K562 (cell line): ENCODE results near the gene PIGC. TPM values are rescaled to one million over a fixed set of nuclear protein-coding genes. Genes with fewer than 3 reads are reported as not detected.

Source experiments
- ATAC-seq: fragments of 200-7000 bp; cut with Tn5 transposase; 3 replicates; pipeline ENCODE4 v1.9.1; 2020; ENCODE audit warnings: moderate library complexity
- BruUV-seq: library from RNA; stranded (reverse); fragments of 400-500 nt; replicated peaks from 2 replicates; lab custom pipeline; 2021; lab: Mats Ljungman, UMichigan
- CTCF ChIA-PET: fragments of 300-600 bp; formaldehyde crosslinking; extraction: SDS; loops from one replicate; lab custom pipeline; 2021; ENCODE audit warnings: low intra/inter-chr PET ratio; lab: Yijun Ruan, JAX
- POLR2A ChIA-PET: fragments of 300-600, 350-650 bp; sonication (Branson Sonifier 250); formaldehyde crosslinking; extraction: SDS; loops from one replicate; lab custom pipeline; 2021; ENCODE audit warnings: antibody characterized with exemption, inconsistent platforms; lab: Yijun Ruan, JAX
- DNase-seq, 4 experiments: peaks; one replicate each; pipeline versions ENCODE4 v3.0.0 to v3.0.0-alpha.2; 2011 to 2018; ENCODE audit warnings: low spot score in 3 of 4, mixed read lengths in 3 of 4; ENCODE audit errors: extremely low read depth in 1 of 4
- FAIRE-seq: peaks from 2 replicates; lab custom pipeline; 2011; peaks lifted over from hg19 to GRCh38; lab: Jason Lieb, UNC
- H2AFZ ChIP-seq: 2 replicates; pipeline ENCODE4 v1.6.0; 2011; ENCODE audit warnings: low read depth, low read length, control low read depth, inconsistent platforms
- H3K27ac ChIP-seq: fragments of 200-600 bp; 3 replicates; pipeline ENCODE4 v1.8.0; 2011; ENCODE audit warnings: low read depth, mild to moderate bottlenecking, control low read depth, inconsistent platforms, low read length, moderate library complexity, mixed read lengths; ENCODE audit errors: extremely low read depth
- H3K27me3 ChIP-seq, 2 experiments: fragments of 300-600 bp in 1 of 2; 2 replicates in 1 of 2; 3 replicates in 1 of 2; pipeline versions ENCODE4 v1.6.0 to v1.8.0; 2011; ENCODE audit warnings: inconsistent platforms in 2 of 2, low read length in 2 of 2, mild to moderate bottlenecking in 1 of 2, mixed read lengths in 1 of 2, moderate library complexity in 1 of 2; ENCODE audit not compliant: control insufficient read depth in 2 of 2, insufficient read depth in 2 of 2
- H3K36me3 ChIP-seq: fragments of 300-600 bp; 3 replicates; pipeline ENCODE4 v1.8.0; 2011; ENCODE audit warnings: mild to moderate bottlenecking, low read length, inconsistent platforms; ENCODE audit not compliant: control insufficient read depth, insufficient read depth
- H3K4me1 ChIP-seq, 2 experiments: fragments of 200-600 bp in 1 of 2; replicated peaks in 1 of 2; 2 replicates in 1 of 2; 3 replicates in 1 of 2; pipeline versions ENCODE4 v1.5.1 to v1.8.0; 2011; ENCODE audit warnings: inconsistent platforms in 2 of 2, low read length in 2 of 2, mild to moderate bottlenecking in 1 of 2, mixed read lengths in 1 of 2, moderate library complexity in 1 of 2; ENCODE audit not compliant: control insufficient read depth in 2 of 2, insufficient read depth in 2 of 2
- H3K4me2 ChIP-seq: 2 replicates; pipeline ENCODE4 v1.6.1; 2011; ENCODE audit warnings: low read length, control low read depth, inconsistent platforms, mixed read lengths; ENCODE audit not compliant: insufficient read depth
- H3K4me3 ChIP-seq: fragments of 200-600 bp; sonication (generic), shearing (Covaris generic); 2 replicates; pipeline ENCODE4 v1.5.1; 2016; ENCODE audit warnings: control low read depth, inconsistent platforms
- H3K79me2 ChIP-seq: fragments of 200-600 bp; 3 replicates; pipeline ENCODE4 v1.8.0; 2011; ENCODE audit warnings: low read length, inconsistent platforms; ENCODE audit not compliant: control insufficient read depth, insufficient read depth
- H3K9ac ChIP-seq, 2 experiments: 2 replicates each; pipeline versions ENCODE4 v1.6.0 to v1.6.1; 2011; ENCODE audit warnings: low read depth in 2 of 2, low read length in 2 of 2, control low read depth in 1 of 2, inconsistent platforms in 1 of 2, mild to moderate bottlenecking in 1 of 2, mixed read lengths in 1 of 2; ENCODE audit not compliant: insufficient read depth in 1 of 2
- H3K9me1 ChIP-seq: one replicate; pipeline ENCODE4 v1.6.0; 2011; ENCODE audit warnings: inconsistent platforms, mild to moderate bottlenecking, low read length, moderate library complexity; ENCODE audit not compliant: control insufficient read depth, insufficient read depth
- H3K9me3 ChIP-seq: replicated peaks from 2 replicates; pipeline ENCODE4 v1.5.1; 2011; ENCODE audit warnings: low read depth, low read length, inconsistent platforms; ENCODE audit not compliant: control insufficient read depth, insufficient read depth
- H4K20me1 ChIP-seq: replicated peaks from 2 replicates; pipeline ENCODE4 v1.6.1; 2011; ENCODE audit warnings: low read length, inconsistent platforms, mixed read lengths; ENCODE audit not compliant: control insufficient read depth, insufficient read depth
- ARID4B ChIP-seq: sonication (generic); formaldehyde crosslinking; IDR thresholded peaks from 2 replicates; pipeline ENCODE4 v1.8.0; 2022; ENCODE audit warnings: mild to moderate bottlenecking, missing genetic modification reagents
- REST ChIP-seq, 2 experiments: fragments of 450-650 bp; formaldehyde crosslinking in 1 of 2; IDR thresholded peaks; 2 replicates each; pipeline versions ENCODE4 v1.4.0 to v1.6.1; 2014 to 2020; ENCODE audit warnings: mild to moderate bottlenecking in 2 of 2, borderline replicate concordance in 1 of 2, low read depth in 1 of 2
- WGBS: fragments of 100-300 bp; shearing (Covaris generic); methylation state at CpG from one replicate; pipeline ENCODE4 v1.1.6; 2016; ENCODE audit warnings: low coverage, mixed read lengths; ENCODE audit not compliant: insufficient coverage; ENCODE audit errors: missing lambda C conversion rate; 5-methylcytosine and 5-hydroxymethylcytosine counted together
- in situ Hi-C: fragments of 300-500 bp; cut with MboI; formaldehyde crosslinking; loops from 4 replicates; pipeline ENCODE4 v1.15.0; 2018; ENCODE audit warnings: inconsistent platforms, mixed read lengths
- intact Hi-C: fragments of 100-400 bp; cut with micrococcal nuclease; formaldehyde crosslinking; loops from 2 replicates; pipeline ENCODE4 v1.14.2; 2022
- polyA plus RNA-seq, 8 experiments: library from polyadenylated mRNA; depleted of rRNA in 4 of 8; stranded (reverse) in 5 of 8; unstranded in 3 of 8; fragments of >200 nt; fragmentation: Nextera tagmentation in 2 of 8; fragmentation: Illumina TruSeq in 1 of 8; extraction: Ambion mirVana in 2 of 8; extraction: Trizol in 1 of 8; gene quantifications; 2 replicates each; pipeline versions ENCODE4 v1.2.1 to v1.2.3, GENCODE V29; 2011 to 2014; ENCODE audit warnings: inconsistent platforms in 1 of 8, missing spikeins in 1 of 8
- total RNA-seq, 7 experiments: library from RNA; depleted of rRNA in 6 of 7; stranded (reverse); fragments of >200 nt in 6 of 7; fragmentation: Illumina TruSeq in 2 of 7; extraction: Trizol in 2 of 7; gene quantifications; 2 replicates each; pipeline versions ENCODE4 v1.2.1 to v1.2.3, GENCODE V29; 2011 to 2021; ENCODE audit warnings: low replicate concordance in 1 of 7

Gene PIGC
- total and polyA plus RNA-seq, 9 of the 15 experiments (the other 6 are each of a cell fraction or from before 2014, with no cell fraction given) = 30.5 to 97.9 (median 54.7) TPM

- FAIRE-seq (no peak), ATAC-seq (peak; percentile 22; the same call in 2 of the 3 replicates), DNase-seq (no peak)
- peaks cover 0 to 10% of the 10 kb centered on the region in 2 experiments; a peak in 1 of 5 replicates for H3K4me1 ChIP-seq
- H3K9me1 ChIP-seq = no peaks in the 10 kb centered on the region
- ChIA-PET CTCF (no interaction called here), POLR2A (interaction anchor here (0.9 to 1.7 kb wide), 3 partner anchors 12 to 22 kb away, joined by 3 to 8 read pairs (median 4); no protein-coding TSS in a partner anchor)
- no peaks in the 10 kb centered on the region for H3K27me3 ChIP-seq
- H3K27ac ChIP-seq = no peak overlapping the region
- peak overlapping the region; percentile 3; the same call in 1 of the 2 replicates for H2AFZ ChIP-seq
- no peak overlapping the region for H3K4me3 ChIP-seq
- H3K9ac ChIP-seq = no peak overlapping the region
- H3K36me3 ChIP-seq = no peaks in the 10 kb centered on the region
- in situ Hi-C loops (no loop called here), intact Hi-C loops (no loop called here)
- no peaks in the 10 kb centered on the region for H3K79me2 ChIP-seq
- no peaks in the 10 kb centered on the region for H3K9me3 ChIP-seq
- 12% methylated on average over 1 of the region's 1 CpG for WGBS
- H3K4me2 ChIP-seq = no peak overlapping the region
- BruUV-seq = no TSS peak
- H4K20me1 ChIP-seq = no peaks in the 10 kb centered on the region
- no peak for TF ChIP-seq ARID4B
- TF ChIP-seq REST (IDR thresholded peaks at IDR 0.05; ENCODE audit: borderline replicate concordance) = peak; percentile 48
- no peak for TF ChIP-seq REST (CRISPR knock-in tag; IDR thresholded peaks at IDR 0.05; ENCODE audit: low read depth)
These were observed 28.6 kb upstream of the PIGC start for GRCh38 chr1:172472495-172472894.
